ENCODE results near the gene ADGRB3.
"Not testable (repeated sequence)": the region's sequence is repeated elsewhere in the genome, so short reads cannot be mapped to it uniquely, and the experiment has no call there.

Gene ADGRB3

DNA sequence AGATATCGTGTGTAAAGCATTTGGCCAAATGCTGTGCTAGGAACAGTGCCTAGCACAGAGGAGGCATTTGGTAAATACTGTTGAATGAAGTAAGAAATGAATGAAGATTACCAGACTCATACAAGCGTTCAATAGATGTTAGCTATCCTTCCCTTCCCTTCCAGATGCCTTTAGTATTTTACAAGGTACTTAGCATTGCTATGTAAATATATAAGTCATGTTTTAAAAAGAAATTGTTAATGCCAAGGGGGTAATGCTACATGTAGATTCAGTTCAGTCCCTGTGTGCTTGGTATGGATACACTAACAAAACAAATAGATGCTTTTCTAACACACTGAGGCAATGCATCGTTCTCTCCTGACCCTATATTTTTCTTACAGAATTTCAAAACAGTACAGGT, 407.2 kb downstream of the ADGRB3 start:
- DNase-seq = no peak

GRCh38 chr6:69044534-69044933, 409.5 kb downstream of the ADGRB3 start:
- no peak for DNase-seq

GRCh38 chr6:69059413-69059812, 424.3 kb downstream of the ADGRB3 start:
- DNase-seq = no peak

GRCh38 chr6:69061066-69061465, 426.0 kb downstream of the ADGRB3 start:
- DNase-seq = no peak

GRCh38 chr6:69063401-69063800, 428.3 kb downstream of the ADGRB3 start:
- DNase-seq = no peak

DNA sequence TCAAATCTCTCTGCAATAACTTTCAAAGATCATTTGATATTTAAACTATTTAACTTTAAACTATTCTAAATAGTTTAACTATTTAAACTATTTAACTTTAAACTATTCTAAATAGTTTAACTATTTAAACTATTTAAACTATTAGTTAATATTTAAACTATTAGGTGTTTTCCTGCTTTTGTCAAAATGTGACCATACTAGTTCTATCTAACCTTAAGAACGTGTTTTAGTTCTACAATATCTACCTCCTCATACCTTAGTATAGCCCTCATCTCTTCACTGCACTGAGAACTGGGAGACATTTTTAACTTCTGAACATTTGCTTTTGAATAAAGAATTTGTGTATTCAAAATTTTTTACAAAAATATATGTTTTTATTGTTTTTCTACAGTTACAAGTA, 429.1 kb downstream of the ADGRB3 start:
- no peak for DNase-seq

- DNase-seq = no peak
Measured at GRCh38 chr6:69069881-69070280, 434.8 kb downstream of the ADGRB3 start.

GRCh38 chr6:69072796-69073195, 437.7 kb downstream of the ADGRB3 start:
- no peak for DNase-seq

- no peak for DNase-seq
Measured at GRCh38 chr6:69084746-69085335, 449.8 kb downstream of the ADGRB3 start.

- no peak for DNase-seq
Measured at GRCh38 chr6:69086689-69087088, 451.6 kb downstream of the ADGRB3 start.

DNA sequence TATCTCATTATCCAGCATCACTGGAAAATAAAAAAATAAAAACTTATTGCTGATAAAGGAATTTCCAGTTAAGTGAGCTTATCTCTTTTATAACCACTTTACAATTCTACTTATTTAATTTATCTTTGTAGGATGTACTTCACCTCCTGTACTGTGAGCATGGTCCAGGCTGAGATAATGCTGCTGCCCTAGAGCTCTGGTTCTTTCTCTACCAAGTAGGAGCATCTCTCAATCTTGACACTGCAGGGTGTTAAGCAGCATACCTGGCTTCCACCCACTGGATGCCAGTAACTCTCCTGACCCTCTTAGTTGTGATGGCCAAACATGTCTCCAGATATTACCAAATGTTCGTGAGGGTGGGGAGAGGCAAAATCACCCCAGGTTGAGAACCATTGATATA, 454.5 kb downstream of the ADGRB3 start:
- DNase-seq = no peak

DNA sequence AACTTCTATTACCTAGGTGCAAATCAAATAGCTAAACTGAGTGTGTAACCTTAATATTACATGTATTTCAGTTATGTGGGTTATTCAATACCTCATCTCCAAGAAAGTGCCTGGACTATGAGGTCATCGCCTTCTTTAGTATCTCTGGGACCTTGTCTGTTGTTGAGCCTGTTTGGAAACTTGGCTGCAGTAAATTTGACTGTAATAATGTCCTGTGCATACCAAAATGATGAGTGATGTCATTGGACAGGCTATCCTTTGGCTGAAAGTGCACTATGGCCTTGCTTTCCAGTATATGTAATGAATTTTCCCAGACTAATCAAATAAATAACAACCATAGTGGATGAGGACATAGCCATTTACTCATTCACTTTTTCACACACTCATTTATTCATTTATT, 455.1 kb downstream of the ADGRB3 start:
- no peak for DNase-seq

DNA sequence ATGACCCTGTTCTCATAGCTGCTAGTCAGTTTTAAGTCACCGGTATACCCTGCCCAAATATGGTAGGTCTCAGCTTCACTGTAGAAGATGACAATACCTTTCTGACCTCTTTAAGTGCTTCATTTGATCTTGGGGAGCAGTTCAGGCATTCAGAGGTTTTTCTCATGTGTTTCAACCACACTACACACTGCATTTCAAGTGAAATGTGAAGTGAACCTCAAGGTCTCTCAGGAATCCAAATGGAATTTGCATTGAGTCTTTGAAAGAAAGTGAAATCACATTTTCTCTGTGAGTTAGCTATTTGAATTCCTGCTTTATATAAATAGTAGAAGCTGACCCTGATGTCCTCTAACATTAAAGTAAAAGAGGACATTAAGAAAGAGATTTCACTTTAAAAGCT, 461.6 kb downstream of the ADGRB3 start:
- DNase-seq = no peak

GRCh38 chr6:69097948-69098347, 462.9 kb downstream of the ADGRB3 start:
- DNase-seq = no peak

DNA sequence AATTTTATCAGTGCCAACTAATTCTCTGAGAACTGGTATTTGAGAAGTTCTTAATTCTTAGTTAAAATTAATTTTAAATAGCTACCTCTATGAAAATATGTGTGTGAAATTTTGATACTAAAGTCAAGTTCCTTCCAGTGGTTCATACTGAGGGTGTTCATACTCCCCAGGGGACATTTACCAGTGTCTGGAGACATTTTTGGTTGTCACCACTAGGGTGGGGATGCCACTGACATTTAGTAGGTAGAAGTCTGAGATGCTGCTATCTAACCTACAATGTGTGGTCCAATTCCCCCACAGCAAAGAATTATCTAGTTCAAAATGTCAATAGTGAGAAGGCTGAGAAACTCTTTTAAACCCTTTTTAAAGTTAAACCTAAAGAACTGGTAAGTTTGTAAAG, 463.8 kb downstream of the ADGRB3 start:
- no peak for DNase-seq

DNA sequence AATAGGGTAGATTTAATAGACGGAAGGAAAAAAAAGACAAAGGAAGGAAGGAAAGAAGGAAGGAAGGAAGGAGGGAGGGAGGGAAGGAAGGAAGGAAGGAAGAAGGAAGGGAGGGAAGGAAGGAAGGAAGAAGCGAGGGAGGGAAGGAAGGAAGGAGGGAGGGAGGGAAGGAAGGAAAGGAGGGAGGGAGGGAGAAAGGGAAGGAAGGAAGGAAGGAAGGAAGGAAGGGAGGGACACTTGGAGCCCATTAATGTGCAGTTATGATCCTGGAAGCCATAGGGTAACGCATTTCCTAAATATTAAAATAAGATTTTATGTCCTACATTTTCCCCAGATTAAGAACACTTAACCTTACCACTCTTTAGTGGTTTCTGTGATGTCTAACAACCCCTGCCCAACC, 465.7 kb downstream of the ADGRB3 start:
- no peak for DNase-seq

DNA sequence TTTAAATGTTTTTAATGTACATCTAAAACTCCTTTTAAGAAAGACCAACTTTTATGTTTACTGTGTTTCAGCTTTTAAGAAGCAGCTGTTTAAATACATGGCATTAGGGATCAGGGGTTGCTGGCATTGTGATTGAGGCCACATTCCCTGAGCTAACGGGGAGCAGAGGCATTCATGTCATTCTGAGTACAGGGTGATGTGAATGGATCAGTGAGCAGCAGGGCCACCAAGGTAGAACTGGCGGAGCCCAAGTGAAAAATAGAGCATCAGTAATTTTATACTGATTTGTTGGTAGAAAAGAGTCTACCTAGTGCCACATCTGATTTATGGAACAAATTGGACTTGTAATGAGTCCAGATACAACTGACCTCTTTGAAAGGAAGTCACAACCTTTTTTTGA, 467.3 kb downstream of the ADGRB3 start:
- DNase-seq = no peak

DNA sequence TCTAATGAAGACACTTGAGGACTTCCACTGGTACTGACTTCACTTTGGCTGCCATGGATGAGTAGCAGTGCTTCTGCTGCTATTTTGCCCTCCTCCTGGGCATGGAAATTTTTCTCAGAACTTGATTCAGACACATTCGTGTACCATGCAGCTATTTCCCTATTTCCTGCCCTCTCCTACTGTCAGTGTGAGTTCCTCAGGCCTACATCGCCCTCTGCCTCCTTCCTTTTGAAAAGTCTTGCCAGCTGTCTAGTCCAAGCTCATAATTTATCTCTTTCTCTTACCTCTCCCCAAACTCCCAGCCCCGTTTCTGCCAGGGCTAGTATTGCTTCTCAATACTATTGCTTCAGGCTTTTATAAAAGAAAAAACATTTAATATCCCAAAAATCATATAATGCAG, 470.2 kb downstream of the ADGRB3 start:
- no peak for DNase-seq

- no peak for DNase-seq
Measured at GRCh38 chr6:69106511-69106910, 471.4 kb downstream of the ADGRB3 start.

GRCh38 chr6:69111301-69111700, 476.2 kb downstream of the ADGRB3 start:
- no peak for DNase-seq

- DNase-seq = no peak
Measured at GRCh38 chr6:69116658-69117057, 481.6 kb downstream of the ADGRB3 start.

DNA sequence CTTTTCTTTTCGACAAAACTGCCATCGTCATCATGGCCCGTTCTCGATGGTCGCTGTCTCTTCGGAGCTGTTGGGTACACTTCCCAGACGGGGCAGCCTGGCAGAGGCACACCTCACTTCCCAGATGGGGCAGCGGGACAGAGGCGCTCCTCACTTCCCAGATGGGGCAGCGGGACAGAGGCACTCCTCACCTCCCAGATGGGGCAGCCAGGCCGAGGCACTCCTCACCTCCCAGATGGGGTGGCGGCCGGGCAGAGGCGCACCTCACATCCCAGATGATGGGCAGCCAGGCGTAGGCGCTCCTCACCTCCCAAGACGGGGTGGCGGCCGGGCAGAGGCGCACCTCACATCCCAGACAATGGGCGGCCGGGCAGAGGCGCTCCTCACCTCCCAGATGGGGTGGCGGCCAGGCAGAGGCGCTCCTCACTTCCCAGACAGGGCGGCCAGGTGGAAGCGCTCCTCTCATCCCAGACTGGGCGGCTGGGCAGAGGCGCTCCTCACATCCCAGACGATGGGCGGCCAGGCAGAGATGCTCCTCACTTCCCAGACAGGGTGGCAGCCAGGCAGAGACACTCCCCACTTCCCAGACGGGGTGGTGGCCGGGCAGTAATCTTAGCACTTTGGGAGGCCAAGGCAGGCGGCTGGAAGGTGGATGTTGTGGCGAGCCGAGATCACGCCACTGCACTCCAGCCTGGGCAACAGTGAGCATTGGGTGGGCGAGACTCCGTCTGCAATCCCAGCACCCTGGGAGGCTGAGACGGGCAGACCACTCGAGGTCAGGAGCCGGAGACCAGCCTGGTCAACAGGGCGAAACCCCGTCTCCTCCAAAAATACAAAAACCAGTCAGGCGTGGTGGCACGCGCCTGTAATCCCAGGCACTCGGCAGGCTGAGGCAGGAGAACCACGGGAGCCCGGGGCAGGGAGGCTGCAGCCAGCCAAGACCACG, 486.7 kb downstream of the ADGRB3 start:
- DNase-seq = not testable (repeated sequence)

- no peak for DNase-seq
Measured at GRCh38 chr6:69122407-69122773, 487.3 kb downstream of the ADGRB3 start.

DNA sequence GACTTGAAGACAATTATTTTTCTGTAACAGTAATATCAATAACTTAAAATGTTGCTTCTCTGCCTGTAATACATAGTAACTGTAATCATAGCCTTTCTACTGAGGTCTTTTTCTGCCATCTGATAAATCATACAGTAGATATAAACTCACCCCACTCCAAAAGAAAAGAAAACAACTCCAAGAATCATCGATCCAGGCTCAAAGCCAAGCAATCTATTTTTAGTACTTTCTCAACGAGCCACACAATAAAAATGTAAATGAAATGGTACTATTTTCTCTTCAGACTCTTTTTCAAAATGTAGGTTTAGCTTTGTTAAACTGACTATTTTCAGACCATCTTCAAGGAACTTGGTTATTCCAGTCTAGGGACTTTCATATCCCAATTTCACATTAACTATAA, 493.3 kb downstream of the ADGRB3 start:
- DNase-seq = no peak

Data from right kidney (tissue), 1 donor.